Neural cell (in vitro differentiated cells): ENCODE results near the gene GALNT5. TPM values are rescaled to one million over a fixed set of nuclear protein-coding genes. Genes with fewer than 3 reads are reported as not detected.

Source experiments
- H2AFZ ChIP-seq: fragments of 200-600, 300-800 bp; sonication (generic), shearing (Covaris generic); 2 replicates; pipeline ENCODE4 v1.6.0; 2014; ENCODE audit warnings: low read depth, mild to moderate bottlenecking, antibody characterized with exemption, low read length, moderate library complexity
- H3F3A ChIP-seq: fragments of 200-600 bp; shearing (Covaris generic); 2 replicates; pipeline ENCODE4 v1.6.1; 2016; ENCODE audit warnings: mild to moderate bottlenecking, moderate library complexity, mixed read lengths, antibody characterized with exemption, low read length; ENCODE audit not compliant: insufficient read depth, poor library complexity, severe bottlenecking
- H3K27ac ChIP-seq: fragments of 200-600, 300-800 bp; sonication (generic), shearing (Covaris generic); 2 replicates; pipeline ENCODE4 v1.5.1; 2014; ENCODE audit warnings: mild to moderate bottlenecking, low read length, moderate library complexity
- H3K27me3 ChIP-seq: fragments of 300-800, 200-600 bp; sonication (generic), shearing (Covaris generic); 2 replicates; pipeline ENCODE4 v1.6.0; 2014; ENCODE audit warnings: mild to moderate bottlenecking, low read depth, low read length, moderate library complexity; ENCODE audit not compliant: insufficient read depth
- H3K36me3 ChIP-seq: fragments of 300-800, 200-600 bp; sonication (generic), shearing (Covaris generic); 2 replicates; pipeline ENCODE4 v1.5.1; 2014; ENCODE audit warnings: mild to moderate bottlenecking, antibody characterized with exemption, low read length, moderate library complexity; ENCODE audit not compliant: insufficient read depth
- H3K4me2 ChIP-seq: fragments of 300-800, 200-600 bp; sonication (generic), shearing (Covaris generic); 2 replicates; pipeline ENCODE4 v1.6.0; 2014; ENCODE audit warnings: mild to moderate bottlenecking, low read length
- H3K4me3 ChIP-seq: fragments of 300-800, 200-600 bp; sonication (generic), shearing (Covaris generic); 2 replicates; pipeline ENCODE4 v1.5.1; 2014; ENCODE audit warnings: mild to moderate bottlenecking, low read length, moderate library complexity
- H3K79me2 ChIP-seq: fragments of 200-600 bp; shearing (Covaris generic); replicated peaks from 2 replicates; pipeline ENCODE4 v1.6.0; 2014; ENCODE audit warnings: mild to moderate bottlenecking, low read length, moderate library complexity; ENCODE audit not compliant: insufficient read depth
- H3K9ac ChIP-seq: fragments of 300-800, 200-600 bp; sonication (generic), shearing (Covaris generic); 2 replicates; pipeline ENCODE4 v1.6.1; 2016; ENCODE audit warnings: mild to moderate bottlenecking, low read length, mixed read lengths
- H3K9me2 ChIP-seq: fragments of 200-600 bp; shearing (Covaris generic); 2 replicates; pipeline ENCODE4 v1.6.1; 2016; ENCODE audit warnings: mild to moderate bottlenecking, low read length, mixed read lengths; ENCODE audit not compliant: insufficient read depth
- H3K9me3 ChIP-seq: fragments of 200-600, 300-800 bp; sonication (generic), shearing (Covaris generic); 2 replicates; pipeline ENCODE4 v1.6.1; 2016; ENCODE audit warnings: mild to moderate bottlenecking, mixed run types, low read length, moderate library complexity, mixed read lengths
- H4K20me1 ChIP-seq: fragments of 200-600 bp; shearing (Covaris generic); 2 replicates; pipeline ENCODE4 v1.6.1; 2016; ENCODE audit warnings: mild to moderate bottlenecking, mixed run types; ENCODE audit not compliant: insufficient read depth
- EP300 ChIP-seq: fragments of 450-650 bp; conservative IDR thresholded peaks from 2 replicates; pipeline ENCODE4 v1.6.1; 2014; ENCODE audit warnings: antibody characterized with exemption, mild to moderate bottlenecking, moderate library complexity; ENCODE audit not compliant: poor library complexity, severe bottlenecking
- EZH2 ChIP-seq: fragments of 200-600, 300-800 bp; shearing (Covaris generic), sonication (generic); IDR thresholded peaks from 2 replicates; pipeline ENCODE4 v1.6.1; 2014; ENCODE audit warnings: antibody characterized with exemption, low read length, borderline replicate concordance, mild to moderate bottlenecking; ENCODE audit not compliant: insufficient read depth, poor library complexity, severe bottlenecking
- MXI1 ChIP-seq: fragments of 450-650 bp; conservative IDR thresholded peaks from 2 replicates; pipeline ENCODE4 v1.6.1; 2014; ENCODE audit warnings: antibody characterized with exemption, mild to moderate bottlenecking; ENCODE audit not compliant: poor library complexity, severe bottlenecking
- POLR2AphosphoS5 ChIP-seq: IDR thresholded peaks from 2 replicates; pipeline ENCODE4 v1.6.1; 2012
- RAD21 ChIP-seq: fragments of 450-650 bp; conservative IDR thresholded peaks from 2 replicates; pipeline ENCODE4 v1.6.1; 2014; ENCODE audit warnings: antibody characterized with exemption, mild to moderate bottlenecking, moderate library complexity
- SMC3 ChIP-seq: fragments of 450-650 bp; conservative IDR thresholded peaks from 2 replicates; pipeline ENCODE4 v1.6.1; 2014; ENCODE audit warnings: antibody characterized with exemption, mild to moderate bottlenecking, moderate library complexity; ENCODE audit not compliant: poor library complexity
- TAF1 ChIP-seq: IDR thresholded peaks from 2 replicates; pipeline ENCODE4 v1.6.1; 2012; ENCODE audit warnings: low read depth
- polyA plus RNA-seq: library from polyadenylated mRNA; depleted of rRNA; stranded (reverse); fragments of >200 nt; gene quantifications from 2 replicates; pipeline ENCODE4 v1.2.3, GENCODE V29; 2014
- TF ChIP-seq, protein P1 (sequence below): IDR thresholded peaks from 2 replicates; pipeline ENCODE4 v1.6.1; 2012; ENCODE audit warnings: borderline replicate concordance
- TF ChIP-seq, protein P2 (sequence below): fragments of 450-650 bp; IDR thresholded peaks from 2 replicates; pipeline ENCODE4 v1.5.1; 2014; ENCODE audit warnings: antibody characterized with exemption, mild to moderate bottlenecking, moderate library complexity; ENCODE audit not compliant: poor library complexity, severe bottlenecking

Gene GALNT5
- polyA plus RNA-seq, 1 donor from 2014 or later, result not detected

DNA sequence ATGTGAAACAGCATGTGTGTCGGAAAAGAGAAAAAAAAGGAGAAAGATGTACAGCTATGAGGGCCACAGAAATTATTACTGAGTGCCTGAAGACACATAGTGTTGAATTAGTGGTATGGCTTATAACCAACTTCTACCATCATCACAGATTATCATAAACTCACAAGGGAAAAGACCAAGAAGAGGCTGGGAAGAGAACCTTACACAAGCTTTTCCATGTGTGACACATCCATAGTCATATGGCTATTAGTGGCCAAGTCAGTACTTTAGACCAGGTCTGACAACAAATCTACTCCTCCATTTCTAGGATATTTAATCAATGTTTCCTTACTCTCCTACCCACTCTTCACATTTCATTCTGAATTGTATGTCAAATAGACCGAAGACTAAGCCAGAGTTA is 3.5 kb upstream of the GALNT5 start:
- no peaks in the 10 kb centered on the region for H4K20me1 ChIP-seq
- no peaks in the 10 kb centered on the region for H3F3A ChIP-seq
- no peak overlapping the region for H3K9ac ChIP-seq
- H3K27ac ChIP-seq, result no peak overlapping the region
- H3K79me2 ChIP-seq, result no peaks in the 10 kb centered on the region
- H3K36me3 ChIP-seq, result no peaks in the 10 kb centered on the region
- no peaks in the 10 kb centered on the region for H3K27me3 ChIP-seq
- no peaks in the 10 kb centered on the region for H3K9me3 ChIP-seq
- H3K4me2 ChIP-seq, result no peak overlapping the region
- H3K9me2 ChIP-seq, result no peaks in the 10 kb centered on the region
- no peak overlapping the region for H3K4me3 ChIP-seq
- no peak overlapping the region for H2AFZ ChIP-seq
- no peak for TF ChIP-seq POLR2AphosphoS5
- no peak for TF ChIP-seq MXI1

DNA sequence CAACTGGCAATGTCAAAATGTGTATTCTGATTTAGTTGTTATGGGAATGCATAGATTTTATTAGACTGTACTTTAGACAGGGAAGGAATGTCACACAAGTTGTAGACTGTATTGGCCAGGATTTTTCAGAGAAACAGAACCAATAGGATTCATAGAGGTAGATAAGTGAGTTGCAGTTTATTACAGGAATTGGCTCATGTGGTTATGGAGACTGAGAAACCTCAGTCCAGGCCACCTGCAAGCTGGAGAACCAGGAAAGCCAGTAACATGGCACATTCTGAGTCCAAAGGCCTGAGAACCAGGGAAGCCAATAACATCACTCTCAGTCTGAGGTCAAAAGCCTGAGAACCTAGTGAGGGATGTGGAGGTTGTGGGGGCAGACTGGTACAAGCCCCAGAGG is 1.8 kb upstream of the GALNT5 start:
- Histone ChIP-seq H3K4me3 (no peak overlapping the region), H4K20me1 (no peaks in the 10 kb centered on the region), H3K27me3 (no peaks in the 10 kb centered on the region), H3K9me3 (no peaks in the 10 kb centered on the region), H2AFZ (no peak overlapping the region), H3F3A (no peaks in the 10 kb centered on the region), H3K27ac (no peak overlapping the region), H3K36me3 (no peaks in the 10 kb centered on the region), H3K79me2 (no peaks in the 10 kb centered on the region), H3K9ac (no peak overlapping the region), H3K9me2 (no peaks in the 10 kb centered on the region), H3K4me2 (no peak overlapping the region)
- TF ChIP-seq MXI1 (no peak), POLR2AphosphoS5 (no peak), TAF1 (no peak), EP300 (no peak), EZH2 (no peak), RAD21 (no peak), SMC3 (no peak)
- TF ChIP-seq, protein P1, sequence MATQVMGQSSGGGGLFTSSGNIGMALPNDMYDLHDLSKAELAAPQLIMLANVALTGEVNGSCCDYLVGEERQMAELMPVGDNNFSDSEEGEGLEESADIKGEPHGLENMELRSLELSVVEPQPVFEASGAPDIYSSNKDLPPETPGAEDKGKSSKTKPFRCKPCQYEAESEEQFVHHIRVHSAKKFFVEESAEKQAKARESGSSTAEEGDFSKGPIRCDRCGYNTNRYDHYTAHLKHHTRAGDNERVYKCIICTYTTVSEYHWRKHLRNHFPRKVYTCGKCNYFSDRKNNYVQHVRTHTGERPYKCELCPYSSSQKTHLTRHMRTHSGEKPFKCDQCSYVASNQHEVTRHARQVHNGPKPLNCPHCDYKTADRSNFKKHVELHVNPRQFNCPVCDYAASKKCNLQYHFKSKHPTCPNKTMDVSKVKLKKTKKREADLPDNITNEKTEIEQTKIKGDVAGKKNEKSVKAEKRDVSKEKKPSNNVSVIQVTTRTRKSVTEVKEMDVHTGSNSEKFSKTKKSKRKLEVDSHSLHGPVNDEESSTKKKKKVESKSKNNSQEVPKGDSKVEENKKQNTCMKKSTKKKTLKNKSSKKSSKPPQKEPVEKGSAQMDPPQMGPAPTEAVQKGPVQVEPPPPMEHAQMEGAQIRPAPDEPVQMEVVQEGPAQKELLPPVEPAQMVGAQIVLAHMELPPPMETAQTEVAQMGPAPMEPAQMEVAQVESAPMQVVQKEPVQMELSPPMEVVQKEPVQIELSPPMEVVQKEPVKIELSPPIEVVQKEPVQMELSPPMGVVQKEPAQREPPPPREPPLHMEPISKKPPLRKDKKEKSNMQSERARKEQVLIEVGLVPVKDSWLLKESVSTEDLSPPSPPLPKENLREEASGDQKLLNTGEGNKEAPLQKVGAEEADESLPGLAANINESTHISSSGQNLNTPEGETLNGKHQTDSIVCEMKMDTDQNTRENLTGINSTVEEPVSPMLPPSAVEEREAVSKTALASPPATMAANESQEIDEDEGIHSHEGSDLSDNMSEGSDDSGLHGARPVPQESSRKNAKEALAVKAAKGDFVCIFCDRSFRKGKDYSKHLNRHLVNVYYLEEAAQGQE, result no peak
- TF ChIP-seq, protein P2, sequence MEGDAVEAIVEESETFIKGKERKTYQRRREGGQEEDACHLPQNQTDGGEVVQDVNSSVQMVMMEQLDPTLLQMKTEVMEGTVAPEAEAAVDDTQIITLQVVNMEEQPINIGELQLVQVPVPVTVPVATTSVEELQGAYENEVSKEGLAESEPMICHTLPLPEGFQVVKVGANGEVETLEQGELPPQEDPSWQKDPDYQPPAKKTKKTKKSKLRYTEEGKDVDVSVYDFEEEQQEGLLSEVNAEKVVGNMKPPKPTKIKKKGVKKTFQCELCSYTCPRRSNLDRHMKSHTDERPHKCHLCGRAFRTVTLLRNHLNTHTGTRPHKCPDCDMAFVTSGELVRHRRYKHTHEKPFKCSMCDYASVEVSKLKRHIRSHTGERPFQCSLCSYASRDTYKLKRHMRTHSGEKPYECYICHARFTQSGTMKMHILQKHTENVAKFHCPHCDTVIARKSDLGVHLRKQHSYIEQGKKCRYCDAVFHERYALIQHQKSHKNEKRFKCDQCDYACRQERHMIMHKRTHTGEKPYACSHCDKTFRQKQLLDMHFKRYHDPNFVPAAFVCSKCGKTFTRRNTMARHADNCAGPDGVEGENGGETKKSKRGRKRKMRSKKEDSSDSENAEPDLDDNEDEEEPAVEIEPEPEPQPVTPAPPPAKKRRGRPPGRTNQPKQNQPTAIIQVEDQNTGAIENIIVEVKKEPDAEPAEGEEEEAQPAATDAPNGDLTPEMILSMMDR, result no peak

DNA sequence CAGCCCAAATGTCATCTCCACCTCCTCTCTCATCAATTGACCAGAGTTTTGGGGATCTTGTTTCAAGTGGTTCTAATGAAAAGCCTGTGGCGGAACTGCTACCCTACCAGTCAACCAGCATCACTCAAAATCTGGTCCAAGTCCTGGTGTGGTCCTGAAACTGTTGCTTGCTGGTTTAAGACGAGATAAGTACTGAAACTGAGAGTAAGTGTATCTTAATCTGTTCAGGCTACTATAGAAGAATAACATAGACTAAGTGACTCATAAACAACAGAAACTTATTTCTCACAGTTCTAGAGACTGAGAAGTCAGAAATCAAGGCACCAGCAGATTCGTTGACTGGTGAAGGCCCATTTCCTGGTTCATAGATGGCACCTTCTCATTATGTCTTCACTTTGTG is 879 bp upstream of the GALNT5 start:
- Histone ChIP-seq H2AFZ (no peak overlapping the region), H3K9me3 (no peaks in the 10 kb centered on the region), H3K9me2 (no peaks in the 10 kb centered on the region), H3K4me3 (no peak overlapping the region), H3F3A (no peaks in the 10 kb centered on the region), H3K9ac (no peak overlapping the region), H4K20me1 (no peaks in the 10 kb centered on the region), H3K27me3 (no peaks in the 10 kb centered on the region), H3K79me2 (no peaks in the 10 kb centered on the region), H3K36me3 (no peaks in the 10 kb centered on the region), H3K4me2 (no peak overlapping the region), H3K27ac (no peak overlapping the region)
- no peak for TF ChIP-seq RAD21
- TF ChIP-seq EP300, result no peak
- TF ChIP-seq MXI1, result no peak
- TF ChIP-seq, protein P2, result no peak
- TF ChIP-seq, protein P1, result no peak
